Stimulated activated CD8-positive, alpha-beta memory T cell treated with anti-CD3 and anti-CD28 coated beads, Interleukin-2, amount 100 ng/mL, for 48 hours (primary cell): ENCODE measurements around the gene RBMX.
"Not testable (repeated sequence)": the region's sequence is repeated elsewhere in the genome, so short reads cannot be mapped to it uniquely, and the experiment has no call there.

Experiments used
- DNase-seq, 2 donors: peaks; one replicate each; pipeline ENCODE4 v3.0.0-alpha.2; 2020; ENCODE audit warnings: low read depth in 2 of 2

RBMX gene

GRCh38 chrX:136878423-136878822 is 2.1 kb downstream of the RBMX start:
- no peak for DNase-seq

GRCh38 chrX:136874114-136874513 is 6.4 kb downstream of the RBMX start:
- DNase-seq = not testable (repeated sequence)

GRCh38 chrX:136873210-136873609 is 7.3 kb downstream of the RBMX start:
- DNase-seq = not testable (repeated sequence)

GRCh38 chrX:136872091-136872700 is 8.3 kb downstream of the RBMX start:
- DNase-seq = no peak

GRCh38 chrX:136870064-136870463 is 10.5 kb downstream of the RBMX start:
- DNase-seq = no peak

- no peak for DNase-seq
Observed at GRCh38 chrX:136868283-136869055, 12.1 kb downstream of the RBMX start.

GRCh38 chrX:136867518-136867917 is 13.0 kb downstream of the RBMX start:
- DNase-seq = no peak

- no peak for DNase-seq
Observed at GRCh38 chrX:136867096-136867491, 13.4 kb downstream of the RBMX start.

GRCh38 chrX:136866337-136867095 is 14.0 kb downstream of the RBMX start:
- DNase-seq = no peak

- no peak for DNase-seq
Observed at GRCh38 chrX:136865270-136866158, 15.0 kb downstream of the RBMX start.

GRCh38 chrX:136863826-136864225 is 16.7 kb downstream of the RBMX start:
- no peak for DNase-seq

GRCh38 chrX:136862546-136862945 is 18.0 kb downstream of the RBMX start:
- no peak for DNase-seq

GRCh38 chrX:136861877-136862276 is 18.6 kb downstream of the RBMX start:
- DNase-seq = no peak

GRCh38 chrX:136858007-136858756 is 22.3 kb downstream of the RBMX start:
- no peak for DNase-seq

GRCh38 chrX:136856551-136856950 is 24.0 kb downstream of the RBMX start:
- DNase-seq = no peak

GRCh38 chrX:136856050-136856449 is 24.5 kb downstream of the RBMX start:
- DNase-seq = no peak

GRCh38 chrX:136851526-136851925 is 29.0 kb downstream of the RBMX start:
- DNase-seq = no peak

- DNase-seq = no peak
Observed at GRCh38 chrX:136850441-136851175, 29.9 kb downstream of the RBMX start.

- no peak for DNase-seq
Observed at GRCh38 chrX:136849395-136849794, 31.1 kb downstream of the RBMX start.

GRCh38 chrX:136847874-136848273 is 32.7 kb downstream of the RBMX start:
- no peak for DNase-seq
